SU-DHL-6 (cell line): ENCODE results near the gene RFFL.

Experiments
- H2AFZ ChIP-seq: fragments of 200-600 bp; sonication (generic); 2 replicates; pipeline ENCODE4 v1.6.1; 2014; ENCODE audit warnings: low read depth, mild to moderate bottlenecking, moderate library complexity, mixed read lengths, antibody characterized with exemption, low read length; ENCODE audit not compliant: severe bottlenecking
- H3F3A ChIP-seq: fragments of 200-600 bp; shearing (Covaris generic); 2 replicates; pipeline ENCODE4 v1.6.0; 2016; ENCODE audit warnings: antibody characterized with exemption, mild to moderate bottlenecking; ENCODE audit not compliant: insufficient read depth
- H3K27ac ChIP-seq: fragments of 200-600 bp; sonication (generic); 2 replicates; pipeline ENCODE4 v1.5.1; 2016; ENCODE audit warnings: low read depth, mild to moderate bottlenecking, low read length, moderate library complexity, mixed read lengths
- H3K27me3 ChIP-seq: fragments of 200-600 bp; sonication (generic), shearing (Covaris generic); 2 replicates; pipeline ENCODE4 v1.6.0; 2014; ENCODE audit warnings: mild to moderate bottlenecking, low read length
- H3K36me3 ChIP-seq: fragments of 200-600 bp; sonication (generic); 2 replicates; pipeline ENCODE4 v1.6.1; 2014; ENCODE audit warnings: mild to moderate bottlenecking, low read length, mixed read lengths
- H3K4me2 ChIP-seq: fragments of 300-600, 200-600 bp; shearing (Covaris generic), sonication (generic); 2 replicates; pipeline ENCODE4 v1.6.0; 2014; ENCODE audit warnings: low read length, low read depth, mild to moderate bottlenecking; ENCODE audit not compliant: poor library complexity, severe bottlenecking
- H3K4me3 ChIP-seq: fragments of 200-600 bp; sonication (generic); 2 replicates; pipeline ENCODE4 v1.5.1; 2014; ENCODE audit warnings: antibody characterized with exemption, low read length, mild to moderate bottlenecking, mixed read lengths; ENCODE audit not compliant: insufficient read depth, poor library complexity, severe bottlenecking
- H3K79me2 ChIP-seq: fragments of 200-600 bp; sonication (generic); 2 replicates; pipeline ENCODE4 v1.6.1; 2014; ENCODE audit warnings: mild to moderate bottlenecking, low read length, moderate library complexity; ENCODE audit not compliant: insufficient read depth
- H3K9ac ChIP-seq: fragments of 200-600 bp; sonication (generic); 2 replicates; pipeline ENCODE4 v1.7.0; 2014; ENCODE audit warnings: mild to moderate bottlenecking, low read length
- H3K9me2 ChIP-seq: fragments of 200-600 bp; sonication (generic); replicated peaks from 2 replicates; pipeline ENCODE4 v1.6.1; 2014; ENCODE audit warnings: low read length; ENCODE audit not compliant: insufficient read depth
- H3K9me3 ChIP-seq: fragments of 200-600 bp; sonication (generic); 2 replicates; pipeline ENCODE4 v1.6.1; 2014; ENCODE audit warnings: low read length, mixed read lengths; ENCODE audit not compliant: insufficient read depth
- H4K20me1 ChIP-seq: fragments of 200-600 bp; sonication (generic); 2 replicates; pipeline ENCODE4 v1.6.1; 2014; ENCODE audit warnings: low read depth, mild to moderate bottlenecking, antibody characterized with exemption, low read length, moderate library complexity, mixed read lengths
- CTCF ChIP-seq: fragments of 200-600 bp; sonication (generic); IDR thresholded peaks from one replicate; pipeline ENCODE4 v1.5.1; 2017; ENCODE audit warnings: antibody characterized with exemption, mild to moderate bottlenecking, low read length, moderate library complexity; ENCODE audit not compliant: insufficient read depth, poor library complexity, severe bottlenecking
- EZH2phosphoT487 ChIP-seq: fragments of 200-600 bp; sonication (generic), shearing (Covaris generic); conservative IDR thresholded peaks from 2 replicates; pipeline ENCODE4 v1.6.1; 2018; ENCODE audit warnings: mild to moderate bottlenecking, antibody characterized with exemption, low read length, moderate library complexity, mixed read lengths

The RFFL gene

GRCh38 chr17:35022536-35023063, 40.9 kb downstream of the RFFL start:
- Histone ChIP-seq H3K27ac (no peak overlapping the region), H3K9me3 (no peaks in the 10 kb centered on the region), H3K36me3 (no peaks in the 10 kb centered on the region), H3K9ac (no peak overlapping the region), H3K27me3 (no peaks in the 10 kb centered on the region), H3K9me2 (no peaks in the 10 kb centered on the region), H3K79me2 (no peaks in the 10 kb centered on the region), H3F3A (no peaks in the 10 kb centered on the region), H2AFZ (no peak overlapping the region), H3K4me2 (no peak overlapping the region), H4K20me1 (no peaks in the 10 kb centered on the region; the same call in 1 of the 2 replicates), H3K4me3 (no peak overlapping the region)
- no peak for TF ChIP-seq EZH2phosphoT487
- TF ChIP-seq CTCF: no peak

- no peak overlapping the region for H3K4me3 ChIP-seq
- H3K36me3 ChIP-seq: no peaks in the 10 kb centered on the region
- no peaks in the 10 kb centered on the region for H3K9me3 ChIP-seq
- H4K20me1 ChIP-seq: no peaks in the 10 kb centered on the region; the same call in 1 of the 2 replicates
- H3K27ac ChIP-seq: no peak overlapping the region
- H3K79me2 ChIP-seq: no peaks in the 10 kb centered on the region
- no peaks in the 10 kb centered on the region for H3F3A ChIP-seq
- H3K4me2 ChIP-seq: no peak overlapping the region
- no peak overlapping the region for H2AFZ ChIP-seq
- H3K27me3 ChIP-seq: no peaks in the 10 kb centered on the region
- no peaks in the 10 kb centered on the region for H3K9me2 ChIP-seq
- no peak for TF ChIP-seq CTCF
- no peak for TF ChIP-seq EZH2phosphoT487
- H3K9ac ChIP-seq: no peak overlapping the region
These were observed 41.8 kb downstream of the RFFL start for GRCh38 chr17:35021520-35022380.

DNA sequence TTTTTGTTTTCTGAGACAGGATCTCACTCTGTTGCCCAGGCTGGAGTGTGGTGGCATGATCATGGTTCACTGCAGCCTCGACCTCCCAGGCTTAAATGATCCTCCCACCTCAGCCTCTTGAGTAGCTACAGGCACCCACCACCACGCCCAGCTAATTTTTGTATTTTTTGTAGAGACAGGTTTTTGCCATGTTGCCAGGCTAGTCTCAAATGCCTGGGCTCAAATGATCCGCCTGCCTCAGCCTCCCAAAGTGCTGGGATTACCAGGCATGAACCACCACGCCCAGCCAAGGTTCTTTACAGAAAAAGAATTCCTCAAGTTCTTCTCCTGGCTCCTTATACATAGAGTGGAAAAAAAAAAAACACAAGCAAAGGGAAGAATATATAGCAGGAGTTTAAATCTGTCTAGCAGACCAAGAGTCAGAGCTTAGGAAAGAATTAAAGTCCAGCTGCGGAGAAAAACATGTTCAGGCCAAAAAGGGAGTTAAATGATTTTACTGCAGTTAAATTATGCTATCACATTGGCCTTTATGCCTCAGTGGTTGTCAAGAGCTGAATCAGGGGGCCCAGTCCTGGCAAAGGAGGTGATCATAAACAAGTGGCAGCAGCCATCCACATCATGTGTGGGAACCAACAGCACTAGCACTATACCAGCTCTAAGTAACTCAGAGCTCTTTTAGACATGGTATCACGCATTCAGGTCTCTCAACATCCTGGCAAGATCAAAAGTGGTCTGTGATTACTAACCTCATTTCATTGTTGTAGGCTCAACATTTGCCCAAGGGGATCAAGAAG, 43.9 kb downstream of the RFFL start:
- Histone ChIP-seq H3K27ac (no peak overlapping the region), H3K79me2 (no peaks in the 10 kb centered on the region), H3K36me3 (no peaks in the 10 kb centered on the region), H4K20me1 (no peaks in the 10 kb centered on the region), H3K27me3 (no peaks in the 10 kb centered on the region), H2AFZ (no peak overlapping the region), H3F3A (no peaks in the 10 kb centered on the region), H3K4me3 (no peak overlapping the region), H3K4me2 (no peak overlapping the region), H3K9me2 (no peaks in the 10 kb centered on the region), H3K9ac (no peak overlapping the region), H3K9me3 (no peaks in the 10 kb centered on the region)
- TF ChIP-seq CTCF (no peak), EZH2phosphoT487 (no peak)
